Activated CD8-positive, alpha-beta memory T cell treated with anti-CD3 and anti-CD28 coated beads, Interleukin-2, amount 50 U/mL, for 1 hour (primary cell): ENCODE results near the gene TSEN2.
"Not testable (repeated sequence)": the region's sequence is repeated elsewhere in the genome, so short reads cannot be mapped to it uniquely, and the experiment has no call there.

Source experiments
- DNase-seq: peaks from one replicate; pipeline ENCODE4 v3.0.0-alpha.2; 2020; ENCODE audit errors: extremely low read depth

The TSEN2 gene

DNA sequence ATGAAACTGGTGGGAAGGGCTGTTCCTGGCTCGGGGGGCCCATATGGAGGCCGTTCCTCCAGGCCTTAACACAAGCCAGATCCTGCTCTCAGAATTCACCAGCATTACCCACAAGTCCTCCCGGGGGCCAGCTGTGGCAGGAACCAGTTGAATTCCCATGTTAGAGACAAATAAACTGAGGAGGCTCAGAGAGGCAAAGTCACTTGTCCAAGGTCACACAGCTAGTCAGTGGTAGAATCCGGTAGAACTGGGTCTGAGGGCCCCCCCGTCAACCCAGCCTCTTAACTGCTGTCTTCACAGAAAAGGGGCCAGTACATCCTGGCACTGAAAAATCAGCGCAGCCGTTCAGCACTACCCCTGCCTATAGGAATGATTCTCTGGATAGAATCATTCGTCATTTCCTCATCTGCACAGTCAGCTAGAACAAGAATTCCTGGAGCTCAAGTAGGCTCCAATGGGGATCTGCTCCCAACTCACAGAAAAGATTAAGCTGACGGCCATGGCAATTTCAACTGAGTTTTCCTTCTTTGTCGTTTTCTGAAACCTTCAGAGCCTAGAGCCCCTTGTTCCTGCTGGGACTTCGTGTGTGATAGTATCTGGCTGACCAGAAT lies 12.2 kb upstream of the TSEN2 start:
- no peak for DNase-seq

DNA sequence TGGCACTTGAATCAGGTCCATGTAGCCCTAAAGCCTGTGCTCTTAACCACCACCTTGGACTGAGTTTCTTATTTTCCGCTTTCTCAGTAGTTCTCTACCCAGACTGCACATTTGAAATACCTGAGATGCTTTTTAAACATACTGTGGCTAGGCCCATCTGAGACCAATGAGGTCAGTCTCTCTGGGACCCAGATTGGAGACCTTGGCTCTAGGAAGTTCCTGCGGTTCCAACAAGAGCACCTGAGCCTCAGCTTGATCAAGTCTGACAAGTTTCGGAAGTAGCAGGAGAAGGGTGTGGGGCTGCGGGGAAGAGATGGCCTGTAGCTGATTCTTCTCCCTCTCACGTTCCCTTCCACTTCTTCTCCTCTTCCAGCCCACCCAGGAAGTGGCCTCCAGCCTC lies 11.5 kb upstream of the TSEN2 start:
- DNase-seq, result no peak

DNA sequence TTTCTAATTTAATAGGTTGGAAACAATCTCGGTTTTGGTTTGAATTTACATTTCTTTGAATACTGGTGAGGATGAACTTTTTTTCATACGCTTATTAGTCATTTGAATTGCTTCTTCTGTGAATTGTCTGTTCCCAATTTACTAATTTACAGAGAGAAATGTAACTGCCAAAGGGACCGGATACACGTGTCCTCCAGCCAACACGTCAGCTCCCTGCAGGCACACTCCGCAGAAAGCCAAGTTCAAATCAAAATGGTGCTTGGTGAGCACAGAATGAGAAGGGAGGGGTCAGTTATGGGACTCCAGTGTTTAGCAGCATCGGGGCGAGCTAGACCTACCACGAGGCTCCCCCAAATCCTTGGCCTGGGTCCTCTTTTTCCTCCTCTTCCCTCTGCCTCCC lies 10.8 kb upstream of the TSEN2 start:
- no peak for DNase-seq

GRCh38 chr3:12476238-12476897 lies 7.9 kb upstream of the TSEN2 start:
- no peak for DNase-seq

- no peak for DNase-seq
Observed at GRCh38 chr3:12477256-12477655, 7.0 kb upstream of the TSEN2 start.

DNA sequence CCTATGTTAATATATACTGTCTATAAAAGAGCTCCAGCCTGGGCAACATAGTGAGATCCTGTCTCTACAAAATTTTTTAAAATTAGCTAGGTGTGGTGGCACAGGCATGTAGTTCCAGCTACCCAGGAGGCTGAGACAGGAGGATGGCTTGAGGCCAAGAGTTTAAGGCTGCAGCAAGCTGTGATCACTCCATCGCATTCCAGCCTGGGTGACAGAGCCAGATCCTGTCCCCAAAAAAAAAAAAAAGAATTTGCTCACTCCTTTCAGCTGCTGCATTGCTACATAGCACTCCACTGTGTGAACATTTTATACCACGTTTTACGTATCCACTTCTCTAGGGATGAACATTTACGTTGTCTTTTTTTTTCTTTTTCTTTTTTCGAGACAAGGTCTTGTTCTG lies 6.0 kb upstream of the TSEN2 start:
- DNase-seq, result no peak

- not testable (repeated sequence) for DNase-seq
Observed at GRCh38 chr3:12479198-12479597, 5.1 kb upstream of the TSEN2 start.

- no peak for DNase-seq
Observed at GRCh38 chr3:12479919-12480427, 4.3 kb upstream of the TSEN2 start.

GRCh38 chr3:12483410-12483809 lies 870 bp upstream of the TSEN2 start:
- no peak for DNase-seq

DNA sequence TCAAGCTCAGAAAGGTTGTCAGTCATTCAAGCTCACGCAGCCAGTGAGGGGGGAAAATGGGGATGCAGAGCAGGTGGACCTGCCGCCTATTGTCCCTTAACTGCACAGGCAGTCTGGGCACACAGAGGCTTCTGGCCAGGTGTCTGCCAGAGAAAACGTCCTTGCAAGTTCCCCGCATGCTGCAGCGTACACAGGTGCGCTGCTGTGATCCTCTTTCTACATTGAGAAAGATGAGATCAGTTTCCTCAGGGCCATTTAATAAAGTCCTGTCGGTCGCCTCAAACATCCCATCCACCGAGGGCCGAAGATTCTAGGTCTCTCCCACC lies 445 bp upstream of the TSEN2 start:
- no peak for DNase-seq

DNA sequence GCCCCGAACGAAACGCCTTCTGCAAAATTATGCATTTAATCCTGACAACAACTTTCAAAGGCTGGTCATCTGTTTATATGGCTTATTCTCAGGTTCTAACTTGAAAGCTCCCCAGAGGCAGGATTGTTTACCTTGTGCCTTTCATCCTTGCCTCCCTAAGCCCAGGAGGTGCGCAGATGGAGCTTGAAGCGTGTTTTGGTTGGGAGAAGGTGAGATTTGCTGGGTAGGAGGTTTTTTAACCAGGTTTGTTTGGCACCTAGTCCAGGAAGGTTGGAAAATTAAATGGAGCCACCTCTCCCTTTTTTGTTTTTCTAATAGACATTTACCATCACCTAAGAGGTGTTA lies 675 bp downstream of the TSEN2 start:
- no peak for DNase-seq

- DNase-seq, result no peak
Observed at GRCh38 chr3:12486001-12486400, 1.7 kb downstream of the TSEN2 start.

- no peak for DNase-seq
Observed at GRCh38 chr3:12486916-12487315, 2.6 kb downstream of the TSEN2 start.

DNA sequence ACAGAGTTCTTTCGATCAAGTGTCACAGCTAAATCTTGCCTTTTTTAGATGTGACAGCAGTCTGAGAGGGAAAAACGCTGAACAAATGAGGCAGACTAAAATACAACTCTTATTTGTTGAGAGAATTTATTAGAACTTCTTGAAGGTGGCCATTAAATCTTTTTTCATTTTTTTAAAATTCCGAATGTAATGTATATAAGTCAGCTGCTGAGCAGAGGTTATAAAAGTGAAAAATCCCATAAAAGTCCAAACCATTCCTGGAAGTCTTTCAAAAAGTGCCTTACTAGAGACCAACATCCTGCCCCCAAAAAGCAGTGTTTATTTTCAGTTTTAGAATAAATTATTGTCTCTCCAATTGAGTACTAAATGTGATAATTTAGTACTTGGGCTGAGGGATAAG lies 3.1 kb downstream of the TSEN2 start:
- DNase-seq, result no peak

- DNase-seq, result no peak
Observed at GRCh38 chr3:12487786-12488185, 3.5 kb downstream of the TSEN2 start.

GRCh38 chr3:12489368-12489767 lies 5.1 kb downstream of the TSEN2 start:
- no peak for DNase-seq

GRCh38 chr3:12489832-12490231 lies 5.6 kb downstream of the TSEN2 start:
- no peak for DNase-seq

- DNase-seq, result no peak
Observed at GRCh38 chr3:12490547-12490946, 6.3 kb downstream of the TSEN2 start.

- DNase-seq, result no peak
Observed at GRCh38 chr3:12495749-12496452, 11.6 kb downstream of the TSEN2 start.

GRCh38 chr3:12496453-12496761 lies 12.1 kb downstream of the TSEN2 start:
- no peak for DNase-seq

DNA sequence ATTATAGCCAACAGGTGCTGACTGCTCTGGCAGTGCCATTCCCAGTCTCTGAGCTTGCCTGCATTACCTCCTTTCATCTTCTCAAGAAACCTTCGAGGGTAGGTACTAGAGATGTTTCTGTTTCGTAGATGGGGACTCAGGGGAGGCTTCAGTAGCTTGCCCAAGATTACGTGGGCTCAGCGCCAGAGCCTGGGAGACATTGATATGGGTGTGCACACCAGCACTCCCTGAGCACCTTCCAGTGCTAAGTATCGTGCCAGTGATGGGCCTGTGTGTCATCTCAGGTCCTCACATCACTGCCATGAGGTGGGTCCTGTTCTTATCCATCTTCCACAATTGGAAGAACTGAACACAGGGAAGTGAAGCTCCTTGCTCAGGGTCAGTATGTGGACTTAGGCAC lies 15.2 kb downstream of the TSEN2 start:
- no peak for DNase-seq

- no peak for DNase-seq
Observed at GRCh38 chr3:12501360-12502020, 17.2 kb downstream of the TSEN2 start.
